H9 (cell line): ENCODE data around the gene TFCP2. TPM values are rescaled to one million over a fixed set of nuclear protein-coding genes. Genes with fewer than 3 reads are reported as not detected.
"Not testable (repeated sequence)": the region's sequence is repeated elsewhere in the genome, so short reads cannot be mapped to it uniquely, and the experiment has no call there.

Experiments
- DNase-seq: peaks from one replicate; pipeline ENCODE4 v3.0.0-alpha.2; 2017
- H2AFZ ChIP-seq: one replicate; pipeline ENCODE4 v1.6.1; 2013; ENCODE audit warnings: mild to moderate bottlenecking, low read length, control low read depth, moderate library complexity
- H2AK5ac ChIP-seq: 2 replicates; pipeline ENCODE4 v1.6.1; 2013; ENCODE audit warnings: low read length, control low read depth, mixed read lengths; ENCODE audit not compliant: insufficient read length
- H2BK120ac ChIP-seq: one replicate; pipeline ENCODE4 v1.6.1; 2013; ENCODE audit warnings: low read depth, mild to moderate bottlenecking, low read length, control low read depth, inconsistent platforms; ENCODE audit not compliant: poor library complexity, severe bottlenecking
- H2BK12ac ChIP-seq: 2 replicates; pipeline ENCODE4 v1.6.1; 2013; ENCODE audit warnings: low read length, control low read depth, mixed read lengths, low read depth; ENCODE audit not compliant: insufficient read length
- H2BK15ac ChIP-seq: 2 replicates; pipeline ENCODE4 v1.6.1; 2013; ENCODE audit warnings: low read depth, low read length, control low read depth
- H2BK20ac ChIP-seq: one replicate; pipeline ENCODE4 v1.6.1; 2013; ENCODE audit warnings: low read depth, mild to moderate bottlenecking, low read length, control low read depth, inconsistent platforms; ENCODE audit not compliant: poor library complexity, severe bottlenecking
- H2BK5ac ChIP-seq: 2 replicates; pipeline ENCODE4 v1.6.1; 2013; ENCODE audit warnings: low read length, control low read depth, mixed read lengths; ENCODE audit not compliant: insufficient read length
- H3K14ac ChIP-seq: 2 replicates; pipeline ENCODE4 v1.6.1; 2013; ENCODE audit warnings: low read length, control low read depth; ENCODE audit not compliant: insufficient read depth
- H3K18ac ChIP-seq: 2 replicates; pipeline ENCODE4 v1.6.1; 2013; ENCODE audit warnings: low read depth, mild to moderate bottlenecking, mixed read lengths, low read length, control low read depth; ENCODE audit not compliant: insufficient read length
- H3K23ac ChIP-seq: 2 replicates; pipeline ENCODE4 v1.6.1; 2013; ENCODE audit warnings: low read length, control low read depth, mixed read lengths, low read depth; ENCODE audit not compliant: insufficient read length
- H3K23me2 ChIP-seq: 2 replicates; pipeline ENCODE4 v1.6.1; 2013; ENCODE audit warnings: low read depth, mild to moderate bottlenecking, mixed read lengths, low read length, control low read depth; ENCODE audit not compliant: insufficient read length, poor library complexity, severe bottlenecking
- H3K27ac ChIP-seq: 2 replicates; pipeline ENCODE4 v1.5.1; 2013; ENCODE audit warnings: low read length, control low read depth, mixed read lengths, low read depth; ENCODE audit not compliant: insufficient read length
- H3K27me3 ChIP-seq: 2 replicates; pipeline ENCODE4 v1.6.1; 2013; ENCODE audit warnings: low read length, control low read depth, inconsistent platforms; ENCODE audit not compliant: insufficient read depth
- H3K4ac ChIP-seq: 2 replicates; pipeline ENCODE4 v1.6.1; 2013; ENCODE audit warnings: low read depth, mild to moderate bottlenecking, control low read depth, inconsistent platforms, low read length, moderate library complexity
- H3K4me1 ChIP-seq: 2 replicates; pipeline ENCODE4 v1.6.1; 2013; ENCODE audit warnings: low read length, control low read depth, inconsistent platforms; ENCODE audit not compliant: insufficient read depth
- H3K4me2 ChIP-seq: 2 replicates; pipeline ENCODE4 v1.6.1; 2013; ENCODE audit warnings: low read length, control low read depth, mixed read lengths; ENCODE audit not compliant: insufficient read length, insufficient read depth
- H3K56ac ChIP-seq: 2 replicates; pipeline ENCODE4 v1.6.1; 2013; ENCODE audit warnings: low read depth, mild to moderate bottlenecking, mixed read lengths, low read length, control low read depth; ENCODE audit not compliant: insufficient read length
- H3K79me1 ChIP-seq: 2 replicates; pipeline ENCODE4 v1.6.1; 2013; ENCODE audit warnings: low read depth, mild to moderate bottlenecking, moderate library complexity, low read length, control low read depth, inconsistent platforms; ENCODE audit not compliant: insufficient read depth, poor library complexity, severe bottlenecking
- H3K79me2 ChIP-seq: 2 replicates; pipeline ENCODE4 v1.6.1; 2013; ENCODE audit warnings: low read length, control low read depth, inconsistent platforms; ENCODE audit not compliant: insufficient read depth
- H3K9ac ChIP-seq: 2 replicates; pipeline ENCODE4 v1.6.1; 2013; ENCODE audit warnings: low read length, control low read depth, mixed read lengths; ENCODE audit not compliant: insufficient read length; ENCODE audit errors: extremely low read depth
- H3K9me3 ChIP-seq: one replicate; pipeline ENCODE4 v1.6.1; 2013; ENCODE audit warnings: low read depth, low read length, inconsistent platforms; ENCODE audit not compliant: control insufficient read depth
- H3T11ph ChIP-seq: one replicate; pipeline ENCODE4 v1.6.1; 2013; ENCODE audit warnings: mild to moderate bottlenecking, low read length, control low read depth, inconsistent platforms
- H4K20me1 ChIP-seq: one replicate; pipeline ENCODE4 v1.6.1; 2013; ENCODE audit not compliant: control insufficient read depth, insufficient read length, insufficient read depth
- H4K5ac ChIP-seq: 2 replicates; pipeline ENCODE4 v1.6.1; 2013; ENCODE audit warnings: low read depth, mild to moderate bottlenecking, mixed read lengths, low read length, control low read depth; ENCODE audit not compliant: insufficient read length
- H4K8ac ChIP-seq: replicated peaks from 2 replicates; pipeline ENCODE4 v1.6.1; 2013; ENCODE audit warnings: low read length, control low read depth, mixed read lengths, low read depth; ENCODE audit not compliant: insufficient read length
- H4K91ac ChIP-seq: 2 replicates; pipeline ENCODE4 v1.6.1; 2013; ENCODE audit warnings: low read depth, mild to moderate bottlenecking, moderate library complexity, mixed read lengths, low read length, control low read depth; ENCODE audit not compliant: insufficient read length
- H3K27ac Mint-ChIP-seq, 3 experiments: 2 replicates in 2 of 3; 3 replicates in 1 of 3; pipeline ENCODE4 v1.8.0; 2020 to 2021; ENCODE audit warnings: mixed read lengths in 3 of 3, mild to moderate bottlenecking in 1 of 3, moderate library complexity in 1 of 3
- H3K27me3 Mint-ChIP-seq: 2 replicates; pipeline ENCODE4 v1.8.0; 2021; ENCODE audit warnings: low read depth, mild to moderate bottlenecking, moderate library complexity, mixed read lengths
- H3K36me3 Mint-ChIP-seq, 3 experiments: 2 replicates in 2 of 3; 3 replicates in 1 of 3; pipeline ENCODE4 v1.8.0; 2020 to 2021; ENCODE audit warnings: low read depth in 3 of 3, mixed read lengths in 3 of 3; ENCODE audit not compliant: insufficient read depth in 1 of 3
- H3K4me1 Mint-ChIP-seq, 2 experiments: 2 replicates each; pipeline ENCODE4 v1.8.0; 2020; ENCODE audit warnings: mixed read lengths in 2 of 2
- H3K4me3 Mint-ChIP-seq, 2 experiments: 2 replicates in 1 of 2; 3 replicates in 1 of 2; pipeline ENCODE4 v1.8.0; 2020 to 2021; ENCODE audit warnings: mild to moderate bottlenecking in 2 of 2, mixed read lengths in 2 of 2, moderate library complexity in 1 of 2
- H3K9me3 Mint-ChIP-seq, 2 experiments: 2 replicates in 1 of 2; 3 replicates in 1 of 2; pipeline ENCODE4 v1.8.0; 2020; ENCODE audit warnings: mild to moderate bottlenecking in 2 of 2, mixed read lengths in 2 of 2, moderate library complexity in 1 of 2
- CTCF ChIP-seq: fragments of 200-600 bp; sonication (generic); conservative IDR thresholded peaks from 3 replicates; pipeline ENCODE4 v1.8.0; 2021; ENCODE audit warnings: antibody characterized with exemption, mild to moderate bottlenecking
- WGBS: extraction: QIAGEN DNeasy Blood & Tissue Kit; methylation state at CpG from one replicate; pipeline ENCODE4 v1.1.7; 2013; ENCODE audit warnings: missing lambda C conversion rate, low lambda C conversion rate, mixed read lengths; ENCODE audit not compliant: insufficient read length; ENCODE audit errors: extremely low coverage; 5-methylcytosine and 5-hydroxymethylcytosine counted together
- total RNA-seq: library from RNA; stranded (reverse); gene quantifications from 2 replicates; pipeline ENCODE4 v1.2.1, GENCODE V29; 2021

The TFCP2 gene
- total RNA-seq, 1 experiment from 2014 or later, result 27.1 TPM

- no peaks in the 10 kb centered on the region for H3K27me3 ChIP-seq
- no peak overlapping the region for H2BK12ac ChIP-seq
- Mint-ChIP-seq H3K27me3 (no peaks in the 10 kb centered on the region), H3K36me3 (peaks cover 10 to 26% (median 19%) of the 10 kb centered on the region in 3 experiments; a peak in 6 of 7 replicates), H3K4me1 (peaks cover 19 to 23% of the 10 kb centered on the region in 2 experiments), H3K27ac (peak overlapping the region in 1 of 3 experiments; percentile 28; a peak in 1 of 7 replicates), H3K4me3 (no peak overlapping the region), H3K9me3 (peaks cover 0 to 2% of the 10 kb centered on the region in 2 experiments; a peak in 2 of 5 replicates)
- no peak for DNase-seq
- no peak for TF ChIP-seq CTCF
- no peak overlapping the region for H4K8ac ChIP-seq
- no peak overlapping the region for H2AK5ac ChIP-seq
- no peak overlapping the region for H3T11ph ChIP-seq
- H2BK5ac ChIP-seq, result no peak overlapping the region
- peaks cover 12% of the 10 kb centered on the region; the same call in 1 of the 2 replicates for H3K79me2 ChIP-seq
- H3K4me2 ChIP-seq, result no peak overlapping the region
- H2BK120ac ChIP-seq, result no peak overlapping the region
- H3K9me3 ChIP-seq, result no peaks in the 10 kb centered on the region
- peaks cover 2% of the 10 kb centered on the region; the same call in 1 of the 2 replicates for H3K4me1 ChIP-seq
- no peak overlapping the region for H4K5ac ChIP-seq
- H2AFZ ChIP-seq, result no peak overlapping the region
- no peak overlapping the region for H3K14ac ChIP-seq
- no peak overlapping the region for H3K56ac ChIP-seq
- peaks cover 11% of the 10 kb centered on the region for H3K79me1 ChIP-seq
- H3K9ac ChIP-seq, result no peak overlapping the region
- H4K91ac ChIP-seq, result no peak overlapping the region
- H3K27ac ChIP-seq, result no peak overlapping the region
- no CpG with 5 or more reads among the region's 4 CpGs for WGBS
- H3K18ac ChIP-seq, result no peak overlapping the region
- H3K23me2 ChIP-seq, result peaks cover 8% of the 10 kb centered on the region
- H3K4ac ChIP-seq, result no peak overlapping the region
- no peaks in the 10 kb centered on the region for H4K20me1 ChIP-seq
- H2BK15ac ChIP-seq, result no peak overlapping the region
- H3K23ac ChIP-seq, result no peak overlapping the region
- H2BK20ac ChIP-seq, result no peak overlapping the region
These were observed 92.8 kb downstream of the TFCP2 start for GRCh38 chr12:51080136-51080535.

- not testable (repeated sequence) for H3K23ac ChIP-seq, H3K27ac Mint-ChIP-seq
- WGBS, result no CpG with 5 or more reads among the region's 6 CpGs
These were observed 94.1 kb downstream of the TFCP2 start for GRCh38 chr12:51078866-51079265.

More at GRCh38 chr12:51078866-51079265, 94.1 kb downstream of the TFCP2 start:
- not testable (repeated sequence) for H2BK5ac ChIP-seq, H3K27me3 Mint-ChIP-seq, H3K27me3 ChIP-seq, H3K18ac ChIP-seq, H2BK120ac ChIP-seq, H3T11ph ChIP-seq, H3K4me2 ChIP-seq, DNase-seq, H2BK20ac ChIP-seq, H3K9me3 ChIP-seq, H2BK15ac ChIP-seq, H4K5ac ChIP-seq, H3K4ac ChIP-seq, H3K14ac ChIP-seq, H3K23me2 ChIP-seq, H3K9ac ChIP-seq, H3K9me3 Mint-ChIP-seq, H2BK12ac ChIP-seq, H4K91ac ChIP-seq, H4K20me1 ChIP-seq, H2AK5ac ChIP-seq, H3K56ac ChIP-seq, H3K27ac ChIP-seq, H4K8ac ChIP-seq, H2AFZ ChIP-seq, H3K4me1 ChIP-seq
- Histone ChIP-seq H3K79me1 (peaks cover 11% of the 10 kb centered on the region), H3K79me2 (peaks cover 12% of the 10 kb centered on the region; the same call in 1 of the 2 replicates)
- H3K4me3 Mint-ChIP-seq, result peak overlapping the region in 1 of 2 experiments; percentile 53; a peak in 1 of 5 replicates
- peaks cover 16 to 19% of the 10 kb centered on the region in 2 experiments for H3K4me1 Mint-ChIP-seq
- H3K36me3 Mint-ChIP-seq, result peaks cover 13 to 30% (median 24%) of the 10 kb centered on the region in 3 experiments
